Neutrophil (primary cell): ENCODE data around the gene DMD.

Experiments
- H3K27ac ChIP-seq: fragments of 200-600 bp; sonication (generic); 2 replicates; pipeline ENCODE4 v1.5.1; 2016; ENCODE audit warnings: mild to moderate bottlenecking, moderate library complexity
- H3K27me3 ChIP-seq: fragments of 200-600 bp; sonication (generic); 2 replicates; pipeline ENCODE4 v1.6.0; 2016; ENCODE audit warnings: mild to moderate bottlenecking
- H3K36me3 ChIP-seq: fragments of 200-600 bp; sonication (generic); 2 replicates; pipeline ENCODE4 v1.5.1; 2017
- H3K4me1 ChIP-seq, 2 experiments: fragments of 200-600 bp in 1 of 2; sonication (generic) in 1 of 2; 1 replicate in 1 of 2; 2 replicates in 1 of 2; pipeline versions ENCODE4 v1.5.1 to v1.6.1; 2013 to 2016; ENCODE audit warnings: low read depth in 1 of 2, low read length in 1 of 2, mild to moderate bottlenecking in 1 of 2, moderate library complexity in 1 of 2; ENCODE audit not compliant: control insufficient read depth in 1 of 2, insufficient read depth in 1 of 2
- H3K4me3 ChIP-seq, 2 experiments: fragments of 200-600 bp in 1 of 2; sonication (generic) in 1 of 2; 1 replicate in 1 of 2; 2 replicates in 1 of 2; pipeline ENCODE4 v1.5.1; 2013 to 2016; ENCODE audit warnings: low read depth in 1 of 2, low read length in 1 of 2, mild to moderate bottlenecking in 1 of 2, moderate library complexity in 1 of 2
- H3K9me3 ChIP-seq: fragments of 200-600 bp; sonication (generic); 2 replicates; pipeline ENCODE4 v1.5.1; 2016
- CTCF ChIP-seq: fragments of 200-600 bp; sonication (generic); IDR thresholded peaks from 2 replicates; pipeline ENCODE4 v1.5.1; 2016; ENCODE audit warnings: antibody characterized with exemption

The DMD gene

DNA sequence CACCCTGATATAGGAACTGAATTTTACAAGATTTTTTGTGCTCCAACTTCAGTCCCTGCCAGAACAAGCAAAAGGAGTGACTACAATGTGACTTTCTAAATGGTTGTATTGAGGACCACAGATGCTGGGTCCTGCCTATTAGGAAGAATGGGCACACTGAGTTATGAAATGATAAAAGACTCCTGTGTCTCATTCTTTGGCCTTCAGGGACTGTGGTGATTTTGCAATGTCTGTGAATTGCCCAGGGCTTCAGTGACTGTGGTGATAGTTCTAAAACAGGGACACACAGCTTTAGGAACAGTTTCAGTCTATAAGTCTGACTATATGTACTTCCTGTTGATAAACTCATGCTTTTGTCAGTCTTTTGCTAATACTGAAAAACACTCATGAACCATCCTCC is 210.2 kb downstream of the DMD start:
- Histone ChIP-seq H3K27ac (no peak overlapping the region), H3K9me3 (no peaks in the 10 kb centered on the region), H3K27me3 (no peaks in the 10 kb centered on the region), H3K36me3 (no peaks in the 10 kb centered on the region), H3K4me1 (no peaks in the 10 kb centered on the region), H3K4me3 (no peak overlapping the region)
- TF ChIP-seq CTCF: no peak

DNA sequence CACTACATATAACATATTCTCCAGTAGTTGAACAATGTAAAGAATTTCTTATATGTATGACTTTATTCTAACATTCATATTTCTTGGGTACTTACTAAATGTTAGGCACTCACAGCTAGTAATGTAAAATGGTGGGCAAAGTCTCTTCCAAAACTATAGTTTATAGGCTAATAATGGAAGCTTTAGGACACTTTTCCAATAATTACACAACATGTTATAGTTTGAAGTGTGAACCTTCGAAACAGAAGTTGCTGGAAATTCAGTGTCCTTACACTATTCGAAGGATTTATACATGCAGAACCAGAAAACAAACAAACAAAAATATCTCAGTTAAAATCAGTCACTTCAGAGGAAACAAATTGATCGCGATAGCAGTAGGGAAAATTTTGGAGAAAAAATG is 212.6 kb downstream of the DMD start:
- H3K27me3 ChIP-seq: no peaks in the 10 kb centered on the region
- no peaks in the 10 kb centered on the region for H3K4me1 ChIP-seq
- TF ChIP-seq CTCF: no peak
- no peak overlapping the region for H3K27ac ChIP-seq
- no peaks in the 10 kb centered on the region for H3K9me3 ChIP-seq
- no peaks in the 10 kb centered on the region for H3K36me3 ChIP-seq
- H3K4me3 ChIP-seq: no peak overlapping the region

DNA sequence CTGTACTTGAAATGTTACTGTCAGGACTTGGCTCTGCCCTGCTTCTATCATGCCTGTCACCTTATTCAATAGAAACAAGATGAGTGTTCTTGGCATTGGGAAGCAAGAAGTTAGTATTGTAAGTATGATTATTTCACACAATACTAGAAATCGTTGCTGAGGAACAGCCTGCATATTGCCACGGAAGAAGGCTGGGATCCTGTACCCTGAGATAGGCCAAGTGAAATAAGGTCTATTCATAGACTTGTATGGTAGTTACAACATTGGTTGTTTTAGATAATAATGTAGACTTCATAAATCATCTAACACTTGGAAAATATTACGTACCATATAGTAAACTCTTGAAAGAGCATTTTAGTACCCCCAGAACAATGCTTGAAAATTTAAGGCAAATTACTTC is 215.9 kb downstream of the DMD start:
- H3K9me3 ChIP-seq: no peaks in the 10 kb centered on the region
- H3K4me3 ChIP-seq: no peak overlapping the region
- no peak for TF ChIP-seq CTCF
- H3K36me3 ChIP-seq: no peaks in the 10 kb centered on the region
- H3K27ac ChIP-seq: no peak overlapping the region
- no peaks in the 10 kb centered on the region for H3K27me3 ChIP-seq
- H3K4me1 ChIP-seq: no peaks in the 10 kb centered on the region

- Histone ChIP-seq H3K27ac (no peak overlapping the region), H3K27me3 (no peaks in the 10 kb centered on the region), H3K4me1 (no peaks in the 10 kb centered on the region), H3K9me3 (no peaks in the 10 kb centered on the region), H3K4me3 (no peak overlapping the region), H3K36me3 (no peaks in the 10 kb centered on the region)
- TF ChIP-seq CTCF: no peak
Measured at GRCh38 chrX:32987142-32987541, 224.2 kb downstream of the DMD start.

DNA sequence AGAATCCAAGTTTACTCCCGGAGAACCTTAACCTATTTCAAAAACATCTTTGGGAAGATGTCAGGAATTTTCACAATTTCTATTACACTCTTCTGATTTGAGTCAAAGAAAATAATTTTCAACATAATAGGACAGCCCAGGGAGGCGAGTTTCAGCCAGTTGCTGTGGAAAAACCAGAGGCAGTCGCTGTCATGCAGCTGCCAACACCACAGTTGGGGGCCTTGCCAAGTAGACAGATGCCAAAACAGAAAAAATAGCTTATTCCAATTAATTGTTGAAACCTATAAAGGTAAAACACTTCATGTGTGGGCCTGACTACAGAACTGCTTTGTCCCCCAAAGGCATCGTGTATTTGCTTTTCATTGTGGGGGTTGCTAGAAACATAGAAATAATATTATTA is 225.8 kb downstream of the DMD start:
- Histone ChIP-seq H3K4me1 (no peaks in the 10 kb centered on the region), H3K9me3 (no peaks in the 10 kb centered on the region), H3K27ac (no peak overlapping the region), H3K36me3 (no peaks in the 10 kb centered on the region), H3K4me3 (no peak overlapping the region), H3K27me3 (no peaks in the 10 kb centered on the region)
- no peak for TF ChIP-seq CTCF

DNA sequence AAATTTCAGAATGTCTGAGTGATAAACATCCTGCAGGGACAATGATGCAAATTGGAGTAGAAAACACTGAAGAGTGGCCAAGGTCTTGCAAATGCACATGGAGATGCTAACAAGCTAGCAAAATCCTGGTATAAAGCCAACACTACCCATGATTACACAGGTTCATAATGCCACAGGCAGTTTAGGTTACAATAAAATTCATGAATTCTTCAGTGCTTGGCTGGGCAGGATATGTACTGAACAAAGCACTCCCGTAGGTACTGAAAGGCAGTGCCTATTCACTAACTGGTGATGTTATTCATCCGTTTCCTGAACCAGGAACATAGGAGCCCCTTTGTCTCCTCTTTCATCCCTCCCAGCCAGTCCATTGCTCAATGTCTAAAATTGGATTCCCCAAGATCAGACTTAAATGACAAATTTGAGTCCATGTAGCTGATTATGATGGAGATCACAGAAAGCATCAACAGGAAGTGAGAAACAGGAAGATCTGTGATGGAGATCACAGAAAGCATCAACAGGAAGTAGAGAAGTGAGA is 244.5 kb downstream of the DMD start:
- no peak for TF ChIP-seq CTCF
- H3K27ac ChIP-seq: no peak overlapping the region

More for the DNA sequence above, 244.5 kb downstream of the DMD start:
- H3K4me1 ChIP-seq: no peaks in the 10 kb centered on the region
- no peaks in the 10 kb centered on the region for H3K27me3 ChIP-seq
- H3K36me3 ChIP-seq: no peaks in the 10 kb centered on the region
- H3K4me3 ChIP-seq: no peak overlapping the region
- no peaks in the 10 kb centered on the region for H3K9me3 ChIP-seq
